ENCODE measurements around the gene FOXP1.

GRCh38 chr3:71546821-71547220, 36.7 kb downstream of the FOXP1 start:
- no peak for TF ChIP-seq CTCF (IDR thresholded peaks at IDR 0.05)
- no peak for TF ChIP-seq POLR2A (IDR thresholded peaks at IDR 0.05)
- TF ChIP-seq POLR2AphosphoS5 (IDR thresholded peaks at IDR 0.05): no peak
